ENCODE results near the gene RAD23B.

RAD23B gene

GRCh38 chr9:107316795-107317661, 33.9 kb downstream of the RAD23B start:
- TF ChIP-seq CTCF (IDR thresholded peaks at IDR 0.05; ENCODE audit: low read length, missing control alignments) = no peak
- no peak overlapping the region for H3K4me3 ChIP-seq (replicated peaks; ENCODE audit: low read depth, low read length)
- DNase-seq (ENCODE audit: low read depth) = no peak

GRCh38 chr9:107322643-107323042, 39.6 kb downstream of the RAD23B start:
- TF ChIP-seq CTCF (IDR thresholded peaks at IDR 0.05; ENCODE audit: low read length, missing control alignments) = no peak
- no peak for DNase-seq (ENCODE audit: low read depth)
- no peak overlapping the region for H3K4me3 ChIP-seq (replicated peaks; ENCODE audit: low read depth, low read length)

DNA sequence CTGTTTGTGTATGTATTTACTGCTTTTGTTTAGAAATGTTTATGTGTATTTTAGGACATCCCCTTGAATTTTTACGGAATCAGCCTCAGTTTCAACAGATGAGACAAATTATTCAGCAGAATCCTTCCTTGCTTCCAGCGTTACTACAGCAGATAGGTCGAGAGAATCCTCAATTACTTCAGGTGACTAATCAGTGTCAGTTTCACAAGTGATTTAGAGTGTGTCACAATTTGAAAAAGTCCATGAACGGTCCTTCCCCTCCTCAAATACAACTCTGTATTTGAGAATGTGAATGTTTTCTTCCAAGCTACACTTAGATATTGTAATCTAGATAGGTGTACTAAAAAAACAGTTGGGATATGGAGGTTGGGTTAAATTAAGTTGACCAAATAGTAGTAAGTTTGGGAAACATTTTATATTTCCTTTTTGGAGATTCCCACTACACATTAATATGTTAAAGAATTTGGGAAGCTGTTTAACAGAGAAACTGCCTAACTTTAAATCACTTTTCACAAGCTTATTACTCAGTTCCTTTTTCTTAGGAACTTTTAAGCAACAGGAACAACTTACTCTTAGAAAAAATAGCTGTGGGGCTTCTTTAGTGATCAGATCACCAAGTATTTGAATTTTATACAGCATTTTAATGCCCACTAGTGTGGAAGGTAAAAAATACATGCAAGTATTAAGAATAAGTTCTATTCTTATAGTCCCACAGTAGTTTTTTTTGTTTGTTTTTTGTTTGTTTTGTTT, 40.9 kb downstream of the RAD23B start:
- DNase-seq (ENCODE audit: low read depth) = no peak
- no peak overlapping the region for H3K4me3 ChIP-seq (replicated peaks; ENCODE audit: low read depth, low read length)
- no peak for TF ChIP-seq CTCF (IDR thresholded peaks at IDR 0.05; ENCODE audit: low read length, missing control alignments)

GRCh38 chr9:107325842-107326241, 42.8 kb downstream of the RAD23B start:
- H3K4me3 ChIP-seq (replicated peaks; ENCODE audit: low read depth, low read length) = no peak overlapping the region
- no peak for TF ChIP-seq CTCF (IDR thresholded peaks at IDR 0.05; ENCODE audit: low read length, missing control alignments)
- no peak for DNase-seq (ENCODE audit: low read depth)

- no peak for TF ChIP-seq CTCF (IDR thresholded peaks at IDR 0.05; ENCODE audit: low read length, missing control alignments)
- DNase-seq (ENCODE audit: low read depth) = no peak
- no peak overlapping the region for H3K4me3 ChIP-seq (replicated peaks; ENCODE audit: low read depth, low read length)
Observed at GRCh38 chr9:107328510-107328909, 45.4 kb downstream of the RAD23B start.

GRCh38 chr9:107330420-107330819, 47.3 kb downstream of the RAD23B start:
- H3K4me3 ChIP-seq (replicated peaks; ENCODE audit: low read depth, low read length) = no peak overlapping the region
- DNase-seq (ENCODE audit: low read depth) = no peak
- no peak for TF ChIP-seq CTCF (IDR thresholded peaks at IDR 0.05; ENCODE audit: low read length, missing control alignments)
